ENCODE results near the gene KCTD1. TPM values are rescaled to one million over a fixed set of nuclear protein-coding genes. Genes with fewer than 3 reads are reported as not detected.

The KCTD1 gene
- polyA plus RNA-seq, 1 donor from 2014 or later: 32.0 TPM

DNA sequence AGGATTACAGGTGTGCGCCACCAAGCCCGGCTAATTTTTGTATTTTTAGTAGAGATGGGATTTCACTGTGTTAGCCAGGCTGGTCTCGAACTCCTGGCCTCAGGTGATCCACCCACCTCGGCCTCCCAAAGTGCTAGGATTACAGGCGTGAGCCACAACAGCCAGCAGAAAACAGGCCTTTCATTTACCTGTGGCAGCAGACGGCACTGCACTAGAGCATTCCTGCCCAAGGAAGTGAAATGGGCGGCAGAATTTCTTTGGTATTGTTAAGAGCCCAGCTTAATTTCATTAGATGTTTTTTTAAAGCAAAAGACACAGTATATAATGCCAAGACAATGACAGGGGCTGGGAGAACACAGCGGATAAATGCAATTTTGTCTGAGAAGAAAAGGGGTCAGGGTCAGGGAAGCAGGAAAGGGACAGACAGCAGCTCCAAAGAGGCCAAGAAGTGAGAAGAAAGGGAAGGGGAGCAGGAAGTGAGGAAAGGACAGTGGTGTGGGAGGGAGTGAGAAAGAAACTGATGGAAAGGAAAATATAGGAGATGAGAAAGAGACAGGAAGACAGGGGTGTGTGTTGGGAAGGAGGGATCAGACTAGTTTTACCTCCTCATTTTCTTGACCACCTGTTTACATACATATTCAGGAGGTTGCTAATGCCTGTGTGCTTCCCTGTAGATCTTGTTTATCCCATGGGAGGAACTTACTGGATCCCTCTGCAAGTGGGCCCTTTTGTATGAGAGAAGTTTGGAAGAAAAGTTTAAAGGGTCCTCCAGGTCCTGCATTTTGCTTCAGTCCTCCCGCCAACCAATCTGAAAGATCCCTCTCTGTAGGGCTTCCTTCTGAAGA, 32.5 kb downstream of the KCTD1 start:
- Histone ChIP-seq H4K20me1 (ENCODE audit: insufficient read depth) (no peaks in the 10 kb centered on the region), H3K9me2 (ENCODE audit: insufficient read depth, low read length) (no peaks in the 10 kb centered on the region), H2AFZ (ENCODE audit: low read depth, low read length) (no peak overlapping the region), H3K9ac (ENCODE audit: low read length) (no peak overlapping the region), H3K79me2 (replicated peaks; ENCODE audit: insufficient read depth, low read length) (peaks cover 3% of the 10 kb centered on the region), H3K4me2 (ENCODE audit: low read length) (no peak overlapping the region), H3K4me3 (ENCODE audit: low read length) (no peak overlapping the region), H3F3A (ENCODE audit: insufficient read depth, low read length, poor library complexity, severe bottlenecking) (no peaks in the 10 kb centered on the region), H3K27ac (ENCODE audit: low read length) (no peak overlapping the region), H3K9me3 (ENCODE audit: low read length) (no peaks in the 10 kb centered on the region), H3K27me3 (ENCODE audit: insufficient read depth, low read depth, low read length) (no peaks in the 10 kb centered on the region), H3K36me3 (ENCODE audit: insufficient read depth, low read length) (no peaks in the 10 kb centered on the region)
- TF ChIP-seq EP300 (conservative IDR thresholded peaks at IDR 0.05; ENCODE audit: poor library complexity, severe bottlenecking): no peak
- TF ChIP-seq, protein P1, sequence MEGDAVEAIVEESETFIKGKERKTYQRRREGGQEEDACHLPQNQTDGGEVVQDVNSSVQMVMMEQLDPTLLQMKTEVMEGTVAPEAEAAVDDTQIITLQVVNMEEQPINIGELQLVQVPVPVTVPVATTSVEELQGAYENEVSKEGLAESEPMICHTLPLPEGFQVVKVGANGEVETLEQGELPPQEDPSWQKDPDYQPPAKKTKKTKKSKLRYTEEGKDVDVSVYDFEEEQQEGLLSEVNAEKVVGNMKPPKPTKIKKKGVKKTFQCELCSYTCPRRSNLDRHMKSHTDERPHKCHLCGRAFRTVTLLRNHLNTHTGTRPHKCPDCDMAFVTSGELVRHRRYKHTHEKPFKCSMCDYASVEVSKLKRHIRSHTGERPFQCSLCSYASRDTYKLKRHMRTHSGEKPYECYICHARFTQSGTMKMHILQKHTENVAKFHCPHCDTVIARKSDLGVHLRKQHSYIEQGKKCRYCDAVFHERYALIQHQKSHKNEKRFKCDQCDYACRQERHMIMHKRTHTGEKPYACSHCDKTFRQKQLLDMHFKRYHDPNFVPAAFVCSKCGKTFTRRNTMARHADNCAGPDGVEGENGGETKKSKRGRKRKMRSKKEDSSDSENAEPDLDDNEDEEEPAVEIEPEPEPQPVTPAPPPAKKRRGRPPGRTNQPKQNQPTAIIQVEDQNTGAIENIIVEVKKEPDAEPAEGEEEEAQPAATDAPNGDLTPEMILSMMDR (IDR thresholded peaks at IDR 0.05; ENCODE audit: poor library complexity, severe bottlenecking): no peak
- no peak for TF ChIP-seq SMC3 (conservative IDR thresholded peaks at IDR 0.05; ENCODE audit: poor library complexity)
- TF ChIP-seq RAD21 (conservative IDR thresholded peaks at IDR 0.05): no peak
- TF ChIP-seq EZH2 (IDR thresholded peaks at IDR 0.05; ENCODE audit: borderline replicate concordance, insufficient read depth, low read length, poor library complexity, severe bottlenecking): no peak
- TF ChIP-seq, protein P2, sequence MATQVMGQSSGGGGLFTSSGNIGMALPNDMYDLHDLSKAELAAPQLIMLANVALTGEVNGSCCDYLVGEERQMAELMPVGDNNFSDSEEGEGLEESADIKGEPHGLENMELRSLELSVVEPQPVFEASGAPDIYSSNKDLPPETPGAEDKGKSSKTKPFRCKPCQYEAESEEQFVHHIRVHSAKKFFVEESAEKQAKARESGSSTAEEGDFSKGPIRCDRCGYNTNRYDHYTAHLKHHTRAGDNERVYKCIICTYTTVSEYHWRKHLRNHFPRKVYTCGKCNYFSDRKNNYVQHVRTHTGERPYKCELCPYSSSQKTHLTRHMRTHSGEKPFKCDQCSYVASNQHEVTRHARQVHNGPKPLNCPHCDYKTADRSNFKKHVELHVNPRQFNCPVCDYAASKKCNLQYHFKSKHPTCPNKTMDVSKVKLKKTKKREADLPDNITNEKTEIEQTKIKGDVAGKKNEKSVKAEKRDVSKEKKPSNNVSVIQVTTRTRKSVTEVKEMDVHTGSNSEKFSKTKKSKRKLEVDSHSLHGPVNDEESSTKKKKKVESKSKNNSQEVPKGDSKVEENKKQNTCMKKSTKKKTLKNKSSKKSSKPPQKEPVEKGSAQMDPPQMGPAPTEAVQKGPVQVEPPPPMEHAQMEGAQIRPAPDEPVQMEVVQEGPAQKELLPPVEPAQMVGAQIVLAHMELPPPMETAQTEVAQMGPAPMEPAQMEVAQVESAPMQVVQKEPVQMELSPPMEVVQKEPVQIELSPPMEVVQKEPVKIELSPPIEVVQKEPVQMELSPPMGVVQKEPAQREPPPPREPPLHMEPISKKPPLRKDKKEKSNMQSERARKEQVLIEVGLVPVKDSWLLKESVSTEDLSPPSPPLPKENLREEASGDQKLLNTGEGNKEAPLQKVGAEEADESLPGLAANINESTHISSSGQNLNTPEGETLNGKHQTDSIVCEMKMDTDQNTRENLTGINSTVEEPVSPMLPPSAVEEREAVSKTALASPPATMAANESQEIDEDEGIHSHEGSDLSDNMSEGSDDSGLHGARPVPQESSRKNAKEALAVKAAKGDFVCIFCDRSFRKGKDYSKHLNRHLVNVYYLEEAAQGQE (IDR thresholded peaks at IDR 0.05; ENCODE audit: borderline replicate concordance): no peak
- no peak for TF ChIP-seq POLR2AphosphoS5 (IDR thresholded peaks at IDR 0.05)
- TF ChIP-seq MXI1 (conservative IDR thresholded peaks at IDR 0.05; ENCODE audit: poor library complexity, severe bottlenecking): no peak
- no peak for TF ChIP-seq TAF1 (IDR thresholded peaks at IDR 0.05; ENCODE audit: low read depth)

DNA sequence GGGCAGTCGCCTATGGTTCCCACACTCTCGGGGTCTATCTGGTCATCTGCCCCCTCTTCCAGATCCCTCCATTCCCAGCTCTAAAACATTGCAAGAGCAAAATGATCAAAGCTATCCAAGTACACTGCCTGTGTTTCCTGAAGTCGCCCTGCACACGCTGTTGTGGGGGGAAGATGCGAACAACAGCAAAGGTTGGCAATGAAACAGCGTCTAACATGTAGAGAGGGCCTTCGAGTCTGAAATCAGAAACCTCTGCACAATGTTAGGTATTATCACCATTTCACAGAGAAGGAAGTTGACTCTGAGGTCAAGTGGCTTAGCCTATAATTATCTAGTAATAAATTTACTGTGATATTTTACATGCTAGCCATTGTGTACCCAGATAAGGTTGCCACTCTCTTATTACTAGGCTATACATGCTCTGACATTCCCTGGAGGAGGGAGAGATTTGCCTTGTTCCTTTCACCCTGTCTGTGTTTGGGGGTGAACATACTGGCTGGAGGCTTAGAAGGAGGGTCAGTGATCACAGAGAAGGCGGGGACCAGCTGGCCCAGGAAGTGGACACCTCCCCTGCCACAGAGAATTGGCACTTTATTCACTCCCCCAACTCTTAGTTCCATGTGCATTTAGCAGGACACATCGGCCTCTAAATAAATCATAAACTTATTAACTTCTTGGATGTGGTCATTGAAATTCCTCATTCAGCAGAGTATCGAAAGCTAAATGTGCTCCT, 36.8 kb downstream of the KCTD1 start:
- H2AFZ ChIP-seq (ENCODE audit: low read depth, low read length): no peak overlapping the region
- H3K36me3 ChIP-seq (ENCODE audit: insufficient read depth, low read length): no peaks in the 10 kb centered on the region
- TF ChIP-seq, protein P1 (IDR thresholded peaks at IDR 0.05; ENCODE audit: poor library complexity, severe bottlenecking): no peak
- no peak for TF ChIP-seq MXI1 (conservative IDR thresholded peaks at IDR 0.05; ENCODE audit: poor library complexity, severe bottlenecking)
- no peak for TF ChIP-seq TAF1 (IDR thresholded peaks at IDR 0.05; ENCODE audit: low read depth)
- no peak for TF ChIP-seq RAD21 (conservative IDR thresholded peaks at IDR 0.05)
- no peak for TF ChIP-seq SMC3 (conservative IDR thresholded peaks at IDR 0.05; ENCODE audit: poor library complexity)
- TF ChIP-seq EP300 (conservative IDR thresholded peaks at IDR 0.05; ENCODE audit: poor library complexity, severe bottlenecking): no peak
- no peak for TF ChIP-seq POLR2AphosphoS5 (IDR thresholded peaks at IDR 0.05)
- no peak for TF ChIP-seq EZH2 (IDR thresholded peaks at IDR 0.05; ENCODE audit: borderline replicate concordance, insufficient read depth, low read length, poor library complexity, severe bottlenecking)
- H3F3A ChIP-seq (ENCODE audit: insufficient read depth, low read length, poor library complexity, severe bottlenecking): no peaks in the 10 kb centered on the region
- H3K9ac ChIP-seq (ENCODE audit: low read length): no peak overlapping the region
- no peaks in the 10 kb centered on the region for H4K20me1 ChIP-seq (ENCODE audit: insufficient read depth)
- no peaks in the 10 kb centered on the region for H3K27me3 ChIP-seq (ENCODE audit: insufficient read depth, low read depth, low read length)
- no peak overlapping the region for H3K27ac ChIP-seq (ENCODE audit: low read length)
- no peaks in the 10 kb centered on the region for H3K9me3 ChIP-seq (ENCODE audit: low read length)
- H3K9me2 ChIP-seq (ENCODE audit: insufficient read depth, low read length): no peaks in the 10 kb centered on the region
- H3K79me2 ChIP-seq (replicated peaks; ENCODE audit: insufficient read depth, low read length): no peaks in the 10 kb centered on the region
- no peak overlapping the region for H3K4me3 ChIP-seq (ENCODE audit: low read length)
- H3K4me2 ChIP-seq (ENCODE audit: low read length): no peak overlapping the region
